ENCODE measurements around the gene REV3L. TPM values are rescaled to one million over a fixed set of nuclear protein-coding genes. Genes with fewer than 3 reads are reported as not detected.

Gene REV3L
- total RNA-seq, 1 experiment from 2014 or later: 12.8 TPM

- no peak overlapping the region for H3K27ac ChIP-seq (ENCODE audit: low read depth, low read length)
- no peaks in the 10 kb centered on the region for H3K36me3 ChIP-seq (ENCODE audit: control insufficient read depth in 1 of 2, insufficient read depth in 2 of 2, low read length in 2 of 2)
- DNase-seq (ENCODE audit: low read depth, low spot score) (no peak), ATAC-seq (no peak)
- H3K4me1 ChIP-seq (ENCODE audit: control insufficient read depth in 1 of 2, insufficient read depth in 2 of 2, low read length in 2 of 2): no peaks in the 10 kb centered on the region
- H3K79me2 ChIP-seq (ENCODE audit: insufficient read depth, low read length): no peaks in the 10 kb centered on the region
- H3K4me3 ChIP-seq (replicated peaks in 1 of 2; ENCODE audit: low read depth in 1 of 2, low read length in 2 of 2): no peak overlapping the region
- ChIA-PET CTCF (no interaction called here), RAD21 (ENCODE audit: low non-redundant PET in 1 of 2, low total read pairs in 2 of 2, uncharacterized antibody in 2 of 2, unreplicated experiment in 2 of 2) (no interaction called here), POLR2A (no interaction called here)
- H3K9me3 ChIP-seq (ENCODE audit: control insufficient read depth in 1 of 2, insufficient read depth in 1 of 2, low read depth in 1 of 2, low read length in 2 of 2): no peaks in the 10 kb centered on the region
- no peaks in the 10 kb centered on the region for H4K20me1 ChIP-seq (ENCODE audit: insufficient read depth)
- H3K9ac ChIP-seq (ENCODE audit: low read length): no peak overlapping the region
- no peaks in the 10 kb centered on the region for H3K27me3 ChIP-seq (ENCODE audit: insufficient read depth, low read length)
- no peak overlapping the region for H2AFZ ChIP-seq (ENCODE audit: low read depth, low read length, poor library complexity, severe bottlenecking)
- no peaks in the 10 kb centered on the region for H3K9me2 ChIP-seq (ENCODE audit: insufficient read depth)
- H3K4me2 ChIP-seq (ENCODE audit: low read length): no peak overlapping the region
- intact Hi-C loops (cut with micrococcal nuclease): no loop called here
- BruUV-seq (replicated peaks): no TSS peak
- no peak for TF ChIP-seq TCF7L2 (IDR thresholded peaks at IDR 0.05; ENCODE audit: borderline replicate concordance, extremely low read depth, insufficient read depth, insufficient read length)
- TF ChIP-seq SRF (IDR thresholded peaks at IDR 0.05; ENCODE audit: low read depth): no peak
- TF ChIP-seq REST (IDR thresholded peaks at IDR 0.05; ENCODE audit: low read depth): no peak
- no peak for TF ChIP-seq MAX (IDR thresholded peaks at IDR 0.05)
- TF ChIP-seq YY1 (IDR thresholded peaks at IDR 0.05; ENCODE audit: extremely low read depth, insufficient replicate concordance, low read depth, low read length): no peak
- TF ChIP-seq ELF1 (IDR thresholded peaks at IDR 0.05; ENCODE audit: borderline replicate concordance, low read depth): no peak
- no peak for TF ChIP-seq SIN3A (IDR thresholded peaks at IDR 0.05; ENCODE audit: low read depth)
- TF ChIP-seq RAD21 (IDR thresholded peaks at IDR 0.05; ENCODE audit: low read depth): no peak
- no peak for TF ChIP-seq CTCF (IDR thresholded peaks at IDR 0.05 in 2 of 3, conservative IDR thresholded peaks at IDR 0.05 in 1 of 3; ENCODE audit: borderline replicate concordance in 1 of 3, insufficient read depth in 1 of 3, low read depth in 2 of 3, low read length in 2 of 3)
- no peak for TF ChIP-seq ZFX (IDR thresholded peaks at IDR 0.05)
- no peak for TF ChIP-seq CBX3 (IDR thresholded peaks at IDR 0.05; ENCODE audit: low read depth)
Observed at GRCh38 chr6:111520524-111520923, 37.5 kb upstream of the REV3L start.
